Measurements from ENCODE around the gene SSR1. TPM values are rescaled to one million over a fixed set of nuclear protein-coding genes. Genes with fewer than 3 reads are reported as not detected.
"Not testable (repeated sequence)": the region's sequence is repeated elsewhere in the genome, so short reads cannot be mapped to it uniquely, and the experiment has no call there.

Gene SSR1
- total RNA-seq, 1 donor from 2014 or later = 289 TPM

- H3K4me1 Mint-ChIP-seq (ENCODE audit: low read depth, unreplicated experiment) = peaks cover 2% of the 10 kb centered on the region
Measured at GRCh38 chr6:7317538-7317937, 4.5 kb upstream of the SSR1 start.

GRCh38 chr6:7316658-7317533, 3.9 kb upstream of the SSR1 start:
- no peak for DNase-seq (ENCODE audit: low read depth)
- Histone ChIP-seq H3K4me1 (ENCODE audit: insufficient read depth, low read length) (peaks cover 4% of the 10 kb centered on the region), H2AFZ (ENCODE audit: low read depth, low read length) (no peak overlapping the region), H4K20me1 (ENCODE audit: insufficient read depth, low read length) (peaks cover 4% of the 10 kb centered on the region), H3K36me3 (ENCODE audit: insufficient read depth, low read length) (no peaks in the 10 kb centered on the region), H3K9me3 (ENCODE audit: insufficient read depth, low read depth, low read length) (no peaks in the 10 kb centered on the region), H3K4me3 (ENCODE audit: insufficient read depth, low read depth, low read length) (no peak overlapping the region), H3K4me2 (ENCODE audit: low read length) (no peak overlapping the region), H3K9ac (ENCODE audit: low read length) (no peak overlapping the region), H3K27ac (ENCODE audit: low read depth, low read length) (no peak overlapping the region), H3K79me2 (ENCODE audit: insufficient read depth, low read length) (peaks cover 11% of the 10 kb centered on the region), H3K27me3 (ENCODE audit: insufficient read depth, low read length) (no peaks in the 10 kb centered on the region)
- Mint-ChIP-seq H3K36me3 (ENCODE audit: low read depth, unreplicated experiment) (no peaks in the 10 kb centered on the region), H3K27ac (ENCODE audit: unreplicated experiment) (peak overlapping the region; percentile 30), H3K9me3 (ENCODE audit: unreplicated experiment) (no peaks in the 10 kb centered on the region), H3K27me3 (ENCODE audit: low read depth, unreplicated experiment) (no peaks in the 10 kb centered on the region), H3K4me3 (ENCODE audit: unreplicated experiment) (no peak overlapping the region), H3K4me1 (ENCODE audit: low read depth, unreplicated experiment) (peaks cover 2% of the 10 kb centered on the region)
- TF ChIP-seq, protein P1, sequence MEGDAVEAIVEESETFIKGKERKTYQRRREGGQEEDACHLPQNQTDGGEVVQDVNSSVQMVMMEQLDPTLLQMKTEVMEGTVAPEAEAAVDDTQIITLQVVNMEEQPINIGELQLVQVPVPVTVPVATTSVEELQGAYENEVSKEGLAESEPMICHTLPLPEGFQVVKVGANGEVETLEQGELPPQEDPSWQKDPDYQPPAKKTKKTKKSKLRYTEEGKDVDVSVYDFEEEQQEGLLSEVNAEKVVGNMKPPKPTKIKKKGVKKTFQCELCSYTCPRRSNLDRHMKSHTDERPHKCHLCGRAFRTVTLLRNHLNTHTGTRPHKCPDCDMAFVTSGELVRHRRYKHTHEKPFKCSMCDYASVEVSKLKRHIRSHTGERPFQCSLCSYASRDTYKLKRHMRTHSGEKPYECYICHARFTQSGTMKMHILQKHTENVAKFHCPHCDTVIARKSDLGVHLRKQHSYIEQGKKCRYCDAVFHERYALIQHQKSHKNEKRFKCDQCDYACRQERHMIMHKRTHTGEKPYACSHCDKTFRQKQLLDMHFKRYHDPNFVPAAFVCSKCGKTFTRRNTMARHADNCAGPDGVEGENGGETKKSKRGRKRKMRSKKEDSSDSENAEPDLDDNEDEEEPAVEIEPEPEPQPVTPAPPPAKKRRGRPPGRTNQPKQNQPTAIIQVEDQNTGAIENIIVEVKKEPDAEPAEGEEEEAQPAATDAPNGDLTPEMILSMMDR (IDR thresholded peaks at IDR 0.05; ENCODE audit: insufficient read depth, low read depth, low read length) = no peak
- no peak for TF ChIP-seq EZH2 (IDR thresholded peaks at IDR 0.05; ENCODE audit: insufficient read depth, low read length)
- no peak for FAIRE-seq

More at GRCh38 chr6:7317538-7317937, 4.5 kb upstream of the SSR1 start:
- no peaks in the 10 kb centered on the region for H3K36me3 ChIP-seq (ENCODE audit: insufficient read depth, low read length)
- H3K27ac ChIP-seq (ENCODE audit: low read depth, low read length) = no peak overlapping the region
- Mint-ChIP-seq H3K27ac (ENCODE audit: unreplicated experiment) (peak overlapping the region; percentile 30), H3K27me3 (ENCODE audit: low read depth, unreplicated experiment) (no peaks in the 10 kb centered on the region), H3K9me3 (ENCODE audit: unreplicated experiment) (no peaks in the 10 kb centered on the region), H3K36me3 (ENCODE audit: low read depth, unreplicated experiment) (no peaks in the 10 kb centered on the region), H3K4me3 (ENCODE audit: unreplicated experiment) (no peak overlapping the region)
- peaks cover 4% of the 10 kb centered on the region for H3K4me1 ChIP-seq (ENCODE audit: insufficient read depth, low read length)
- H3K27me3 ChIP-seq (ENCODE audit: insufficient read depth, low read length) = no peaks in the 10 kb centered on the region
- no peaks in the 10 kb centered on the region for H3K9me3 ChIP-seq (ENCODE audit: insufficient read depth, low read depth, low read length)
- DNase-seq (ENCODE audit: low read depth) (no peak), FAIRE-seq (no peak)
- no peak overlapping the region for H2AFZ ChIP-seq (ENCODE audit: low read depth, low read length)
- no peak overlapping the region for H3K4me2 ChIP-seq (ENCODE audit: low read length)
- H3K79me2 ChIP-seq (ENCODE audit: insufficient read depth, low read length) = peaks cover 5% of the 10 kb centered on the region
- H3K4me3 ChIP-seq (ENCODE audit: insufficient read depth, low read depth, low read length) = no peak overlapping the region
- TF ChIP-seq, protein P1 (IDR thresholded peaks at IDR 0.05; ENCODE audit: insufficient read depth, low read depth, low read length) = no peak
- TF ChIP-seq EZH2 (IDR thresholded peaks at IDR 0.05; ENCODE audit: insufficient read depth, low read length) = no peak
- H3K9ac ChIP-seq (ENCODE audit: low read length) = no peak overlapping the region
- H4K20me1 ChIP-seq (ENCODE audit: insufficient read depth, low read length) = no peaks in the 10 kb centered on the region

- Mint-ChIP-seq H3K27ac (ENCODE audit: unreplicated experiment) (no peak overlapping the region), H3K4me3 (ENCODE audit: unreplicated experiment) (no peak overlapping the region), H3K9me3 (ENCODE audit: unreplicated experiment) (no peaks in the 10 kb centered on the region), H3K27me3 (ENCODE audit: low read depth, unreplicated experiment) (no peaks in the 10 kb centered on the region), H3K36me3 (ENCODE audit: low read depth, unreplicated experiment) (no peaks in the 10 kb centered on the region), H3K4me1 (ENCODE audit: low read depth, unreplicated experiment) (peaks cover 2% of the 10 kb centered on the region)
- H3K36me3 ChIP-seq (ENCODE audit: insufficient read depth, low read length) = no peaks in the 10 kb centered on the region
- FAIRE-seq = no peak
- DNase-seq (ENCODE audit: low read depth) = no peak
- H3K9me3 ChIP-seq (ENCODE audit: insufficient read depth, low read depth, low read length) = no peaks in the 10 kb centered on the region
- peaks cover 10% of the 10 kb centered on the region for H4K20me1 ChIP-seq (ENCODE audit: insufficient read depth, low read length)
- no peak overlapping the region for H2AFZ ChIP-seq (ENCODE audit: low read depth, low read length)
- H3K4me2 ChIP-seq (ENCODE audit: low read length) = no peak overlapping the region
- H3K79me2 ChIP-seq (ENCODE audit: insufficient read depth, low read length) = peaks cover 21% of the 10 kb centered on the region
- H3K27me3 ChIP-seq (ENCODE audit: insufficient read depth, low read length) = no peaks in the 10 kb centered on the region
- H3K4me3 ChIP-seq (ENCODE audit: insufficient read depth, low read depth, low read length) = no peak overlapping the region
- no peak overlapping the region for H3K27ac ChIP-seq (ENCODE audit: low read depth, low read length)
- TF ChIP-seq, protein P1 (IDR thresholded peaks at IDR 0.05; ENCODE audit: insufficient read depth, low read depth, low read length) = no peak
- H3K4me1 ChIP-seq (ENCODE audit: insufficient read depth, low read length) = peaks cover 4% of the 10 kb centered on the region
- H3K9ac ChIP-seq (ENCODE audit: low read length) = no peak overlapping the region
Measured at GRCh38 chr6:7315948-7316365, 3.0 kb upstream of the SSR1 start.

GRCh38 chr6:7315087-7315947, 2.3 kb upstream of the SSR1 start:
- H3K4me1 ChIP-seq (ENCODE audit: insufficient read depth, low read length); H3K36me3 Mint-ChIP-seq (ENCODE audit: low read depth, unreplicated experiment); H3K4me1 Mint-ChIP-seq (ENCODE audit: low read depth, unreplicated experiment): not testable (repeated sequence)

More at GRCh38 chr6:7315087-7315947, 2.3 kb upstream of the SSR1 start:
- H3K9me3 ChIP-seq (ENCODE audit: insufficient read depth, low read depth, low read length); H3K27me3 ChIP-seq (ENCODE audit: insufficient read depth, low read length); DNase-seq (ENCODE audit: low read depth); H3K4me2 ChIP-seq (ENCODE audit: low read length); H3K27ac ChIP-seq (ENCODE audit: low read depth, low read length); H3K4me3 Mint-ChIP-seq (ENCODE audit: unreplicated experiment); H3K27me3 Mint-ChIP-seq (ENCODE audit: low read depth, unreplicated experiment); H3K36me3 ChIP-seq (ENCODE audit: insufficient read depth, low read length); H3K9ac ChIP-seq (ENCODE audit: low read length); H2AFZ ChIP-seq (ENCODE audit: low read depth, low read length); H3K9me3 Mint-ChIP-seq (ENCODE audit: unreplicated experiment); H3K4me3 ChIP-seq (ENCODE audit: insufficient read depth, low read depth, low read length); H3K27ac Mint-ChIP-seq (ENCODE audit: unreplicated experiment); FAIRE-seq: not testable (repeated sequence)
- Histone ChIP-seq H4K20me1 (ENCODE audit: insufficient read depth, low read length) (peaks cover 16% of the 10 kb centered on the region), H3K79me2 (ENCODE audit: insufficient read depth, low read length) (peaks cover 27% of the 10 kb centered on the region)

All from astrocyte (in vitro differentiated cells and primary cell).